SK-N-SH treated with all-trans-retinoic acid at 6 μM for 48 hours (cell line): ENCODE results near the gene RBMS3.
A peak's percentile ranks its signal among the peaks of the same experiment; 100 is the strongest.

Experiments used
- ATAC-seq: fragments of 200-7000 bp; cut with Tn5 transposase; 3 replicates; pipeline ENCODE4 v1.9.1; 2020; ENCODE audit warnings: mild to moderate bottlenecking, moderate library complexity
- ARNTL ChIP-seq: fragments of 450-650 bp; formaldehyde crosslinking; IDR thresholded peaks from 2 replicates; pipeline ENCODE4 v1.5.0; 2020; ENCODE audit warnings: low read depth, mild to moderate bottlenecking, moderate library complexity, borderline replicate concordance
- CREB5 ChIP-seq: fragments of 250-450 bp; sonication (Bioruptor Pico); IDR thresholded peaks from 2 replicates; pipeline ENCODE4 v1.5.1; 2020; ENCODE audit warnings: low read depth, mild to moderate bottlenecking, moderate library complexity
- CSDC2 ChIP-seq: fragments of 250-450 bp; sonication (Bioruptor Pico); IDR thresholded peaks from 2 replicates; pipeline ENCODE4 v1.5.0; 2020; ENCODE audit warnings: mild to moderate bottlenecking, moderate library complexity
- CSRNP3 ChIP-seq: fragments of 250-450 bp; sonication (Bioruptor Pico); IDR thresholded peaks from 2 replicates; pipeline ENCODE4 v1.5.1; 2021; ENCODE audit warnings: mild to moderate bottlenecking, moderate library complexity
- ESRRG ChIP-seq: fragments of 250-450 bp; sonication (Bioruptor Pico); IDR thresholded peaks from 2 replicates; pipeline ENCODE4 v1.6.1; 2021; ENCODE audit warnings: mild to moderate bottlenecking
- ISL1 ChIP-seq: fragments of 250-450 bp; sonication (Bioruptor Pico); IDR thresholded peaks from 2 replicates; pipeline ENCODE4 v2.1.2; 2022; ENCODE audit warnings: mild to moderate bottlenecking, moderate library complexity
- OSR1 ChIP-seq: fragments of 250-450 bp; sonication (Bioruptor Pico); IDR thresholded peaks from 2 replicates; pipeline ENCODE4 v1.8.0; 2022; ENCODE audit warnings: moderate library complexity, mild to moderate bottlenecking, inconsistent platforms
- PATZ1 ChIP-seq: fragments of 250-450 bp; sonication (Bioruptor Pico); IDR thresholded peaks from 2 replicates; pipeline ENCODE4 v1.8.0; 2020; ENCODE audit warnings: mild to moderate bottlenecking, moderate library complexity, borderline replicate concordance
- POU6F1 ChIP-seq: fragments of 250-450 bp; sonication (Bioruptor Pico); IDR thresholded peaks from 2 replicates; pipeline ENCODE4 v1.8.0; 2021; ENCODE audit warnings: low read depth, mild to moderate bottlenecking, moderate library complexity, borderline replicate concordance
- PPARA ChIP-seq: fragments of 250-450 bp; sonication (Bioruptor Pico); IDR thresholded peaks from 2 replicates; pipeline ENCODE4 v1.5.0; 2020; ENCODE audit warnings: mild to moderate bottlenecking, borderline replicate concordance
- SNAI2 ChIP-seq: fragments of 250-450 bp; sonication (Bioruptor Pico); IDR thresholded peaks from 2 replicates; pipeline ENCODE4 v1.5.0; 2020; ENCODE audit warnings: mild to moderate bottlenecking, moderate library complexity
- ZC3H10 ChIP-seq: fragments of 250-450 bp; sonication (Bioruptor Pico); IDR thresholded peaks from 2 replicates; pipeline ENCODE4 v1.5.1; 2021; ENCODE audit warnings: mild to moderate bottlenecking, moderate library complexity
- ZFP3 ChIP-seq: fragments of 250-450 bp; sonication (Bioruptor Pico); IDR thresholded peaks from 2 replicates; pipeline ENCODE4 v1.5.0; 2020; ENCODE audit warnings: mild to moderate bottlenecking, moderate library complexity
- ZFP30 ChIP-seq: fragments of 450-650 bp; formaldehyde crosslinking; IDR thresholded peaks from 2 replicates; pipeline ENCODE4 v1.5.0; 2022; ENCODE audit warnings: mild to moderate bottlenecking, moderate library complexity
- ZNF70 ChIP-seq: fragments of 450-650 bp; formaldehyde crosslinking; IDR thresholded peaks from 2 replicates; pipeline ENCODE4 v1.5.0; 2020; ENCODE audit warnings: mild to moderate bottlenecking, moderate library complexity
- ZNF8 ChIP-seq: fragments of 450-650 bp; formaldehyde crosslinking; IDR thresholded peaks from 2 replicates; pipeline ENCODE4 v1.5.0; 2020; ENCODE audit warnings: mild to moderate bottlenecking, moderate library complexity
- TF ChIP-seq, protein P1 (sequence below): fragments of 250-450 bp; sonication (Bioruptor Pico); IDR thresholded peaks from 2 replicates; pipeline ENCODE4 v1.5.0; 2020; ENCODE audit warnings: mild to moderate bottlenecking, moderate library complexity

The RBMS3 gene

DNA sequence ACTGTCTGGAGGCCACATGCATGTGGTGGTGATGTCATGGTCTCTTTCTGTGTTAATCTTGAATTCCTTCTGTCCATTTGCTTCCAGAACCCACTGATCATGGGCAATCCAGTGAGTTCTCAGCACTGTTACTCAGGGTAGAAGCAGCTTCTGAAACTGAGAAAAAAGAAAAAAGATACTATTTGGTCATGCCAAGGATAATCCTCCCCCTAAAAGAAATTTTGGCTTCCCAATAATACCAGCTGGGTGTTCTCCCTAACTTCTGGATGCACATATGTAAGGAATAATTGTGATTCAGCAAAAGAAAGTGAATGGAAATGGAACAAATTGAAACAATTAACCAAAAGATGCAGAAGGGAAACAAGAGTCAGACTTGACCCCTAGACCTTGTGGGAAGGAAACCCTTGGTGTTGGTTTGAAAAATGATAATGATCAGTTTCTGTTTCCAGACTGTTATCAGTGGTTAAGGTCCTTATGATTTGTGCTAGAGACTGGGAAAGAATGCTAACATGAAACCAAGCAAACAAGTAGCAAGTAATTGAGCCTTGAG lies 92.3 kb downstream of the RBMS3 start (continued):
- TF ChIP-seq, protein P1, sequence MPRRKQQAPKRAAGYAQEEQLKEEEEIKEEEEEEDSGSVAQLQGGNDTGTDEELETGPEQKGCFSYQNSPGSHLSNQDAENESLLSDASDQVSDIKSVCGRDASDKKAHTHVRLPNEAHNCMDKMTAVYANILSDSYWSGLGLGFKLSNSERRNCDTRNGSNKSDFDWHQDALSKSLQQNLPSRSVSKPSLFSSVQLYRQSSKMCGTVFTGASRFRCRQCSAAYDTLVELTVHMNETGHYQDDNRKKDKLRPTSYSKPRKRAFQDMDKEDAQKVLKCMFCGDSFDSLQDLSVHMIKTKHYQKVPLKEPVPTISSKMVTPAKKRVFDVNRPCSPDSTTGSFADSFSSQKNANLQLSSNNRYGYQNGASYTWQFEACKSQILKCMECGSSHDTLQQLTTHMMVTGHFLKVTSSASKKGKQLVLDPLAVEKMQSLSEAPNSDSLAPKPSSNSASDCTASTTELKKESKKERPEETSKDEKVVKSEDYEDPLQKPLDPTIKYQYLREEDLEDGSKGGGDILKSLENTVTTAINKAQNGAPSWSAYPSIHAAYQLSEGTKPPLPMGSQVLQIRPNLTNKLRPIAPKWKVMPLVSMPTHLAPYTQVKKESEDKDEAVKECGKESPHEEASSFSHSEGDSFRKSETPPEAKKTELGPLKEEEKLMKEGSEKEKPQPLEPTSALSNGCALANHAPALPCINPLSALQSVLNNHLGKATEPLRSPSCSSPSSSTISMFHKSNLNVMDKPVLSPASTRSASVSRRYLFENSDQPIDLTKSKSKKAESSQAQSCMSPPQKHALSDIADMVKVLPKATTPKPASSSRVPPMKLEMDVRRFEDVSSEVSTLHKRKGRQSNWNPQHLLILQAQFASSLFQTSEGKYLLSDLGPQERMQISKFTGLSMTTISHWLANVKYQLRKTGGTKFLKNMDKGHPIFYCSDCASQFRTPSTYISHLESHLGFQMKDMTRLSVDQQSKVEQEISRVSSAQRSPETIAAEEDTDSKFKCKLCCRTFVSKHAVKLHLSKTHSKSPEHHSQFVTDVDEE (CRISPR knock-in tag), result no peak
- no peak for TF ChIP-seq PPARA (CRISPR knock-in tag)

GRCh38 chr3:29374226-29374625 lies 93.4 kb downstream of the RBMS3 start:
- no peak for TF ChIP-seq ZFP3 (CRISPR knock-in tag)
- TF ChIP-seq, protein P1 (CRISPR knock-in tag), result no peak
- TF ChIP-seq SNAI2, result no peak
- TF ChIP-seq ISL1 (CRISPR knock-in tag), result no peak
- no peak for TF ChIP-seq ZFP30 (CRISPR knock-in tag)
- TF ChIP-seq ZC3H10 (CRISPR knock-in tag), result no peak
- TF ChIP-seq POU6F1, result no peak
- TF ChIP-seq CSDC2 (CRISPR knock-in tag), result no peak
- no peak for TF ChIP-seq ARNTL (CRISPR knock-in tag)
- no peak for TF ChIP-seq PATZ1 (CRISPR knock-in tag)
- no peak for TF ChIP-seq OSR1
- TF ChIP-seq ZNF70 (CRISPR knock-in tag), result no peak
- no peak for ATAC-seq

- ATAC-seq, result no peak
- TF ChIP-seq ARNTL (CRISPR knock-in tag) (no peak), CREB5 (no peak), ISL1 (CRISPR knock-in tag) (peak; percentile 91), PATZ1 (CRISPR knock-in tag) (no peak), CSRNP3 (CRISPR knock-in tag) (no peak), POU6F1 (no peak), CSDC2 (CRISPR knock-in tag) (no peak), ZNF8 (CRISPR knock-in tag) (no peak), ZC3H10 (CRISPR knock-in tag) (no peak), PPARA (CRISPR knock-in tag) (no peak), ESRRG (CRISPR knock-in tag) (no peak)
- TF ChIP-seq, protein P1 (CRISPR knock-in tag), result no peak
Measured at GRCh38 chr3:29379097-29379496, 98.2 kb downstream of the RBMS3 start.
